ENCODE measurements around the gene TCTN1. TPM values are rescaled to one million over a fixed set of nuclear protein-coding genes. Genes with fewer than 3 reads are reported as not detected.
A peak's percentile ranks its signal among the peaks of the same experiment; 100 is the strongest.

TCTN1 gene
- total and polyA plus RNA-seq, 2 of the 8 experiments (the other 6 are each of a cell fraction or from before 2014, with no cell fraction given) = 14.7 to 16.4 TPM

DNA sequence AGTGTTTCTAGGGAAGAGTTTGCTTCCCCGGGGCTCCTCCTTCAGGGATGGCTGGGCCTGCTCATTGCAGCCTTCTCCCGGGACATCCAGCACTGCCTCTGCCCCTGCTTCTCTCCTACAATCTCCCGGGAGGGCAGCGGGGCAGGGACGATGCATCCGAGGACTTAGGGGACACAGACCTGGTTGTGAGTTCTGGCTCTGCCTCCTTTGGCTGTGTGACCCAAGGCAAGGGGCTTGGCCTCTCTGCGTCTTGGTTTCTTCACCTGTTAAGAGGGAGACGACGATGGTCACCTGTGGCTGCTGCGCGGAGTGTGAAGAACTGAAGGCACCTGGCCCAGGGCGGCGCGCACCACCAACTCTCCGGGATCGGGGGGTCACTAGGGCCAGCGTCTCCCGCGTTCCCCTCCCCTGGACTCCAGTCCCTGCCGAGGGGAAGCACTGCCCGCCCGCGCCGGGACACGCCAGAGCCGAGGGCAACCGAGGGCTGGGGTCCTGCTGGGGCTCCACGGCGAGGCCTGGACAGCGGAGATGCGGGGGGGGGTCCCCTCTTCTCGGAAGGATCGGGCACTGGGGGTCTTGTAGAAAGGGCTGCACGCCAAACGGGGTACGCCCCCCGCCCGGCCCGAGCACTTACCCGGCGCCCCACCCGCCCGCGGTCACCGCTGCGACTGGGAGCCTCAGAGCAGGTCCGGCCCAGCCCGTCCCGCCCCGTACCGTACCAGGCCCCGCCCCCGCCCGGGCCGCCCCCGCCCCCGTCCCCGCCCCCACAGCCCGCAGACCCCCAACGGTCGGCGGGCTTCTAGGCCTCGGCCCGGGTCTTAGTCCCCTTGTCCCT, 74.7 kb downstream of the TCTN1 start, which contains the start of gene HVCN1 (continued):
- peak; percentile 15 for TF ChIP-seq PHF8 (conservative IDR thresholded peaks at IDR 0.05; ENCODE audit: low read depth, low read length)
- TF ChIP-seq KDM1A (IDR thresholded peaks at IDR 0.05; ENCODE audit: borderline replicate concordance, low read length) = peak; percentile 85; the same call in 1 of the 2 replicates
- TF ChIP-seq TAF7 (optimal IDR thresholded peaks at IDR 0.05; ENCODE audit: borderline replicate concordance, low read depth, low read length) = peak; percentile 23
- peak; percentile 57 for TF ChIP-seq KDM4A (IDR thresholded peaks at IDR 0.05; ENCODE audit: low read depth, low read length, severe bottlenecking)

Data from H1 (cell line).